Small intestine (tissue), 7 donors: ENCODE measurements around the gene PREX1. TPM values are rescaled to one million over a fixed set of nuclear protein-coding genes. Genes with fewer than 3 reads are reported as not detected.
A peak's percentile ranks its signal among the peaks of the same experiment; 100 is the strongest.

ENCODE experiments used
- DNase-seq, 2 donors: peaks; one replicate each; pipeline versions ENCODE4 v3.0.0 to v3.0.0-alpha.2; 2013
- FAIRE-seq: peaks from 2 replicates; lab custom pipeline; 2012; peaks lifted over from hg19 to GRCh38; lab: Jason Lieb, UNC
- H3K27ac ChIP-seq, 3 donors: one replicate each; pipeline ENCODE4 v1.5.1; 2013; ENCODE audit warnings: low read length in 2 of 3, mild to moderate bottlenecking in 2 of 3, control low read depth in 1 of 3, inconsistent platforms in 1 of 3, low read depth in 1 of 3, moderate library complexity in 1 of 3
- H3K27me3 ChIP-seq, 3 donors: one replicate each; pipeline ENCODE4 v1.6.1; 2013; ENCODE audit warnings: low read length in 3 of 3, inconsistent platforms in 1 of 3; ENCODE audit not compliant: control insufficient read depth in 3 of 3, insufficient read depth in 3 of 3
- H3K36me3 ChIP-seq, 3 donors: one replicate each; pipeline ENCODE4 v1.6.1; 2013; ENCODE audit warnings: low read length in 3 of 3, inconsistent platforms in 1 of 3, low read depth in 1 of 3, mild to moderate bottlenecking in 1 of 3, moderate library complexity in 1 of 3; ENCODE audit not compliant: control insufficient read depth in 3 of 3, insufficient read depth in 2 of 3
- H3K4me1 ChIP-seq, 3 donors: one replicate each; pipeline ENCODE4 v1.6.1; 2013; ENCODE audit warnings: low read length in 2 of 3, inconsistent platforms in 1 of 3, low read depth in 1 of 3, mild to moderate bottlenecking in 1 of 3, moderate library complexity in 1 of 3; ENCODE audit not compliant: control insufficient read depth in 3 of 3, insufficient read depth in 2 of 3
- H3K4me3 ChIP-seq, 3 donors: one replicate each; pipeline ENCODE4 v1.5.1; 2013; ENCODE audit warnings: low read length in 3 of 3, control low read depth in 1 of 3, inconsistent platforms in 1 of 3, low read depth in 1 of 3, mild to moderate bottlenecking in 1 of 3, moderate library complexity in 1 of 3
- H3K9me3 ChIP-seq, 2 donors: one replicate each; pipeline ENCODE4 v1.6.1; 2013; ENCODE audit warnings: low read depth in 1 of 2, low read length in 1 of 2; ENCODE audit not compliant: control insufficient read depth in 2 of 2, insufficient read depth in 1 of 2
- WGBS, 3 donors: extraction: QIAGEN DNeasy Blood & Tissue Kit; methylation state at CpG; one replicate each; pipeline ENCODE4 v1.1.7; 2013; 5-methylcytosine and 5-hydroxymethylcytosine counted together
- polyA plus RNA-seq, 4 donors: library from polyadenylated mRNA; stranded (reverse) in 3 of 4; unstranded in 1 of 4; fragments of 200-250 nt in 3 of 4; fragments of 120-200 nt in 1 of 4; gene quantifications; one replicate each; pipeline versions ENCODE4 v1.2.1 to v1.2.3, GENCODE V29; 2013
- donor health status: healthy with polysubstance abuse.
- donor health status: control.
- donor health status: control.
- donor health status: Bipolar disorder and iron deficiency.
- donor health status: healthy.

The PREX1 gene
- polyA plus RNA-seq, 4 donors, result 1.8 to 9.9 (median 8.0) TPM

DNA sequence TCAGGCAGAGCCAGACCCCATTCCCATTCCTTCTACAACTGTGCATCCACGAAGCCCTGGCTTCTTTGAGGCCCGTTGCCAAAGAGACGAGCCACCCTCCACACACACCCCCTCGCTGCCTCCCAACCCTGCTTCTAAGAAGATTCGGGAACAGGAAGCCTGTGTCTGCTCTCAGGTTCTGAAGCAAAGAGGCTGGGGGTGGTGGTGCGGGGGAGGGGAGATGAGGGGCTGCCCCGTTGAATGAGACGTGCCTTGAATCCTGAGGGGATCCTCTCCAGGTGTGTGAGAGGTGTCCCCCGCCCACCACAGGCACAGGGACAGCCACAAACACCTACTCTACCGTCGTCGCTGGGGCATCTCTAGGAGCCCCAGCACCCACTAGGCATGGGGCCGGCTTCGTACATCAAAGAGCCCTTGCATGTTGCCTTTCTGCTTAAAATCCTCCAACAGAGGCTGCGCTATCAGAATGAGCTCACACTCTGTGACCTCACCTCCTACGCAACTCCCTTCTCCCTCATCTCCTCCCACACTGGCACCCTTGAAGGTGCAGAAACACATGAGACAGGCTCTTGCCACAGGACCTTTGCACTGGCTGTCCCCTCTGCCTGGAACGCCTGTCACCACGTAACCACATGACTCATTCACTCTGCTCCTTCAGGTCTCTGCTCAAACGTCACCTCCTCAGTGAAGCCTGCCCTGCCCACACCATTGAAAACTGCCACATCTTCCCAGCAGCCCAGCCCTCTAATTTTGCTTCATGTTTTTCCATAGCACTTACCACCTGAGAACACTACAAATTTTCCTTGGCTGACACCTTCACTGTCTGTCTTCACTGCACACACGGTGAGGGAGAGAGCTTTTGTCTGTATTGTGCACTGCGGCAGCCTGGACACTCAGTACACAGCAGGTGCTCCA, 58.5 kb downstream of the PREX1 start:
- no peaks in the 10 kb centered on the region for H3K4me1 ChIP-seq
- WGBS, 3 donors, result 47 to 48% (median 48%) methylated on average over 21 of the region's 21 CpGs
- no peaks in the 10 kb centered on the region for H3K36me3 ChIP-seq
- peak overlapping the region in 2 of 3 donors; percentile 2 to 40 for H3K27ac ChIP-seq
- DNase-seq (peak in 1 of 2 donors; percentile 32), FAIRE-seq (no peak)
- H3K9me3 ChIP-seq, result peaks cover 0 to 3% of the 10 kb centered on the region in 2 donors
- peaks cover 0 to 2% (median 0%) of the 10 kb centered on the region in 3 donors for H3K27me3 ChIP-seq
- H3K4me3 ChIP-seq, result no peak overlapping the region

DNA sequence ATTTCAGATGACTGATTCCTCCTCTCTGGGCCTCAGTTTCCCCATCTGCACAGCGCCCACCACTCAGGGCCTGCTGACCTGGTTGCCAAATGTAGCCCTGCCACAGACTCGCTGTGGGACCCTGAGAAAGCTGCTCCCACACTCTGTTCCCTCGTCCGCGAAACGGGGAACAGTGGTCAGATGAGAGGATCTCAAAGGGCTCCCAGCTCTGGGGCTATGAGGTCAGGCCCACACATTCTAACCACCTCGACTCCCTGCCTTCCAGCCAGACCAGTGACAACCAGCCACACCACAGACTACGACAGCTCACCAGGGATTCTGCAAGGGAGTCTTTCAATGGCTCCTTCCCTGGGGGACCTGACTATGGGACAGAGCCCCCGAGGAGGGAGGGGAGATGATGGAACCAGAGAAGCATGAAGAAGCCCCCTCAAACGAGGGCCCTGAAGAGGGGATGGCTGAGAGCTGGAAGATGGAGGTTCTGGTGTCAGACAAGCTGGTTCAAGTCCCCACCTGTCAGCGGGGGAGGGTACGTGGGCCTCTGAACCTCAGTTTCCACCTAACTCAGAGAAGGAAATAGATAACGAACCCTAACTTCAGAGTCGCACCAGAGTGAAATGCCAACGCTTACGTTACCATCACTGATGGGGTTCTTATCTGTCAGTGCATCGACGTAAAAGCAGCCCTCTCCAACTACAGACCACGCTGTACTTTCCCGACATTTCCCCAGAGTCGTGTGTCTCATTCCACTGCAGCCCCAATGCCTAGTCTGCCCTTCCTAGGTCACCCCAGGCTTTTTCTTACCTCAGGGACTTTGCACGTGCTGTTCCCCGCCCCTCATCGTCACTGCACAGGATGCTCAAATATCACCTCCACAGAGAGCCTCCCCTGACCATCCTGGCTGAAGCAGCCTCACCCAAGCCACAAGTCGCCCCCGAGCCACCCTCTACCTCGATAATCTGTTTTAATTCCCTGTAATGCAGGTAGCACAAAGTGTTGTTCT, 60.5 kb downstream of the PREX1 start:
- H3K4me3 ChIP-seq, result no peak overlapping the region
- peaks cover 0 to 2% (median 0%) of the 10 kb centered on the region in 3 donors for H3K27me3 ChIP-seq
- peak overlapping the region in 1 of 3 donors; percentile 8 for H3K27ac ChIP-seq
- no peak for DNase-seq
- no peaks in the 10 kb centered on the region for H3K36me3 ChIP-seq
- peaks cover 0 to 3% of the 10 kb centered on the region in 2 donors for H3K9me3 ChIP-seq
- no peak for FAIRE-seq
- H3K4me1 ChIP-seq, result no peaks in the 10 kb centered on the region
- 70 to 81% (median 80%) methylated on average over 27 of the region's 27 CpGs for WGBS, 3 donors

DNA sequence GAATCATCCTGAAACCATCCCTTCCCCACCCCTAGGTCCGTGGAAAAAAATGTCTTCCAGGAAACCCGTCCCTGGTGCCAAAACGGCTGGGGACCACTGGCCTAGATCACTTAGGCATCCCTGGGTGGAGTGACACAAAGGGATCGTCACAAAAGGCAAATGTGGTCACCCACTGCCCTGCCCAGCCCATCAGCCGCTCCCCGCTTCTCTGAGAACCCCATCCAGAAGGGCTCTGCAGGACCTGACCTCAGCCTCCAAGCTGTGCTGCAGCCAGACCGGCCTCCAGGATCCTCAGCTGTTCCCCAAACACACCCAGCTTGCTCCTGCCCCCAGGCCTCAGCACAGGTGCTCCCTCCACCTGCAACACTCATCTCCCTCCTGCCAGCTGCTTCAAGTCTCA, 61.6 kb downstream of the PREX1 start:
- peaks cover 0 to 3% of the 10 kb centered on the region in 2 donors for H3K9me3 ChIP-seq
- FAIRE-seq (no peak), DNase-seq (no peak)
- no peak overlapping the region for H3K27ac ChIP-seq
- no peak overlapping the region for H3K4me3 ChIP-seq
- peaks cover 0 to 2% (median 0%) of the 10 kb centered on the region in 3 donors for H3K4me1 ChIP-seq
- no peaks in the 10 kb centered on the region for H3K36me3 ChIP-seq
- H3K27me3 ChIP-seq, result peaks cover 0 to 2% (median 0%) of the 10 kb centered on the region in 3 donors
- 71 to 75% (median 73%) methylated on average over 7 of the region's 7 CpGs for WGBS, 3 donors

DNA sequence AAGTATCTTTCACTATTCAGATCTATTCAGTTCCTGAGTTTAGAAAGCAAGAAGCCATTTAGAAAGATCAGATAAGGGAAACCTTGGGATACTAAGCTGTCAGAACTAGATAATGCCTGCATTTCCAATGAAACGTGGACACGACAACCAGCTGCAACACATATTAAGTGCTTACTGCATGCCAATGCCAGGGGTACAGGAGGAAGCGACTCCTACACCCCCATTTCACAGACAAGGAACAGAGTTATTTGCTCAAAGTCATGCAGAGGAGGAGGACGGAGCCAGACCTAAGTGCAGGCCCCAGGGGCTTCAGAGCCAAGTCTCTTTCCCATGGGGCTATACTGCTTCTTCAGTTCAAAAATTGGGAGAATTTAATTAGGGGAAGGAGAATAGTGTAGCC, 62.4 kb downstream of the PREX1 start:
- FAIRE-seq (no peak), DNase-seq (no peak)
- peaks cover 0 to 3% of the 10 kb centered on the region in 2 donors for H3K9me3 ChIP-seq
- peaks cover 0 to 3% (median 0%) of the 10 kb centered on the region in 3 donors for H3K4me1 ChIP-seq
- peaks cover 0 to 2% (median 0%) of the 10 kb centered on the region in 3 donors for H3K27me3 ChIP-seq
- WGBS, 3 donors, result 82 to 92% (median 85%) methylated on average over 4 of the region's 4 CpGs
- no peak overlapping the region for H3K4me3 ChIP-seq
- no peaks in the 10 kb centered on the region for H3K36me3 ChIP-seq
- H3K27ac ChIP-seq, result no peak overlapping the region

DNA sequence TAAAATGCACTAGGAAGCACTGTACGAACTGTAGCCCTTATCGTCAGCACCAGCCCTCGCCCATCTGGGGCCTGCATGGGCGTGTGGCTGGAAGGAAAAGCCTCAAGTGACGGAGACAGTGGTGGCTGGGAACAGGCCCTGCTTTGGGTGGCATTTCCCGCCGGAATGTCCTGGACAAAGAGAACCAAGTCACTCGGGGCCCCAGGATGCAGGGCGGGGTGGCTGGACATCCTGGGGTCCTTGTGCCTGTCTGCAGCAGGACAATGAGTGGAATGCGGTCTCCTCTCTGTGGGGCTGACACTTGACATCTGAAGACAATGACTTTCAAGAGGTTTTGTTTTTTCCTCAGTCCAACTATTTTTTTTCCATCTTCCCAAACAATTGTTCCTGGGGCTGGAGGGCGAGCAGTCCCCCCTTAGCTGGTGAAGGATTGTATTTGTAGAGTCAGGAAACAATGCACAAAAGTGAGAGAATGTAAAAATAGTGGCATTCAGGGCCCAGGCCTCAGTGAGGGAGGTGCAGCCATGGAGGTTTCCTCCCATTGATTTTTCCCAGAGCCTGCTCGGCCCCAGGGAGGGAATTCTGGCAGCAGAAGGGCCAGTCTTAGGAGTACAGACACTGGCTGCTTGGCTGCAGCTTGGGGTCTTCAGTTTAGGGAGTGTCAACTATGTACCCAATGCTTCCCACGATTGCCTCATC, 64.4 kb downstream of the PREX1 start:
- DNase-seq, result no peak
- Histone ChIP-seq H3K27me3 (no peaks in the 10 kb centered on the region), H3K36me3 (no peaks in the 10 kb centered on the region), H3K4me3 (no peak overlapping the region), H3K27ac (peak overlapping the region in 1 of 3 donors; percentile 22), H3K9me3 (peaks cover 0 to 3% of the 10 kb centered on the region in 2 donors), H3K4me1 (peaks cover 0 to 4% (median 0%) of the 10 kb centered on the region in 3 donors)
- WGBS, 3 donors, result 77 to 89% (median 78%) methylated on average over 13 of the region's 13 CpGs
- FAIRE-seq, result no peak

DNA sequence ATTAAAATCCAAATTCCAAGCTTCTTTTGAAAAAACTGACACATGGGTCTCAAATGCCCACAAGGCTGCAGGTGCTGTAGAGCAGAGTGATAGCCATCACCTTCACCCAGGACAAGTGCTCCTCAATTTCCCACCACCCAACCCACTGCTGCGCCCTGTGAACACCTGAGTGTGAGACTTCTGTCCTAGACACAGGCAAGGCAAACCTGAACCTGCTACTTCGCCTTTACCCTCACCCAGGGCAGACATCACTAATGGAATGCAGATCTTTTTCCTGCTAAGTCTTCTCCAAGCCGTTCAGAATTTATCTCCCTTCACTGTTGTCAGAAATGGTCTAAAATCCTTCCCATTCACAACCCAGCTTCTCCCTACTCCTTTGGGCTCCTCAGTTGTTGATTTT, 65.9 kb downstream of the PREX1 start:
- Histone ChIP-seq H3K36me3 (no peaks in the 10 kb centered on the region), H3K27ac (peak overlapping the region in 2 of 3 donors; percentile 68 to 85), H3K9me3 (peaks cover 0 to 3% of the 10 kb centered on the region in 2 donors), H3K4me3 (no peak overlapping the region), H3K4me1 (peaks cover 0 to 4% (median 0%) of the 10 kb centered on the region in 3 donors), H3K27me3 (no peaks in the 10 kb centered on the region)
- 77 to 88% (median 83%) methylated on average over 3 of the region's 3 CpGs for WGBS, 3 donors
- DNase-seq, result no peak
- FAIRE-seq, result no peak

DNA sequence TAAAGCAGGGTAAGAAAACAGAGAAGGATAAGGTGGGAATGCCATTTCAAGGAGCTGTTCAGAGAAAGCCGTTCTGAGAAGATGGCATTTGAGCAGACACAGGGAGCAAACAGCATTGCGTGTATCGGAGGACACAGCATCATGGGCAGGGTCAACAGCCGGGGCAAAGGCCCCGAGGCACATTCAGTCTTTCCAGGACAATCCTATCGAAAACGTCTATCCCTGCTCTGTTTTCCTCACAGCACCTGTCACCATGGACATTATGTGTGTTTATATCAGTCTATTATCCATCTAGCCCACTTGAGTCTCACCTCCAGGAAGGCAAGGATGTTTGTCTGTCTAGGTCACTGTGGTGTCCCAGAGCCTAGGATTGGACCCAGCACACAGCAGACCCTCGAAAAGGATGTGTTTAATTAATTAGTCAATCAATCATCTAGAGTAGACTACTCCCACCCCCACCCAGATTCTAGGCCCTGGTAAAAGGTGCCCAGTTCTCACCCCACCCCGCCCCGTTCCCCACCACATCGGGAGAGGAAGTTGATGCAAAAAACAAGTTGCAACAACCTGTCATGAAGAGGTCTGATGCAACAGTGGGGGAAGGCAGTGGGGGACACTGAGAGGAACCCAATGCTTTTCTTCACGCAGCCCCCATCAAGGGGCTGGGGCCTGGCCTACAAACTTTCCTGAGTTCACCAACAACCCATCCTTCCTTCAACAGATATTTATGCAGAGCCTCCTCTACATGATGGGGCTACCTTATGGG, 66.6 kb downstream of the PREX1 start:
- WGBS, 3 donors, result 61 to 73% (median 70%) methylated on average over 12 of the region's 12 CpGs
- Histone ChIP-seq H3K4me1 (peaks cover 0 to 4% (median 0%) of the 10 kb centered on the region in 3 donors), H3K27me3 (no peaks in the 10 kb centered on the region), H3K27ac (peak overlapping the region in 2 of 3 donors; percentile 45 to 85), H3K4me3 (no peak overlapping the region), H3K36me3 (no peaks in the 10 kb centered on the region), H3K9me3 (peaks cover 0 to 3% of the 10 kb centered on the region in 2 donors)
- no peak for FAIRE-seq
- peak in 1 of 2 donors; percentile 52 for DNase-seq
